Measurements from ENCODE around the gene C14orf180.
"Not testable (repeated sequence)": the region's sequence is repeated elsewhere in the genome, so short reads cannot be mapped to it uniquely, and the experiment has no call there.

The C14orf180 gene

DNA sequence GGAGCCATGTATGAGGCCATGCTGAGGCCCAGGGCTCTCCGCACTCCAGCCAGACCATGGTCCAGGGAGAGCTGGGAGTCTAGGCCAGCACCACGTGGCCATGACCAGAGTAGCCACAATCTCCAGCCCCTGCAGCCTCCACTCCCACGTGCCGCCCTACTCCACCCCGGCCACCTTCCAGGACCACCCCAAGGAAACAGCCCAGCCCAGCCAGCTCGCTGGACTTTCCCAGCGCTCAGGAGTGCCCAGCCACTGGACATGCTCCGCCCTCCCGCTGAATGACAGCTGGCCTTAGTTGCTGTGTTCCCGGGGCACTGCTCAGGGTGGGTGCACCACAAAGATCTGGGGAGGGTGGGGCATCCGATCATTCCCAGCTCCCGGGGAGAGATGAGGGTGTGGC lies 2.1 kb upstream of the C14orf180 start:
- ATAC-seq (no peak), DNase-seq (ENCODE audit: low spot score in 2 of 2) (no peak)
- H3K36me3 Mint-ChIP-seq, result no peaks in the 10 kb centered on the region
- no peak overlapping the region for H3K4me3 Mint-ChIP-seq
- no peaks in the 10 kb centered on the region for H3K4me1 Mint-ChIP-seq
- H3K27ac Mint-ChIP-seq, result no peak overlapping the region
- no peaks in the 10 kb centered on the region for H3K9me3 Mint-ChIP-seq

DNA sequence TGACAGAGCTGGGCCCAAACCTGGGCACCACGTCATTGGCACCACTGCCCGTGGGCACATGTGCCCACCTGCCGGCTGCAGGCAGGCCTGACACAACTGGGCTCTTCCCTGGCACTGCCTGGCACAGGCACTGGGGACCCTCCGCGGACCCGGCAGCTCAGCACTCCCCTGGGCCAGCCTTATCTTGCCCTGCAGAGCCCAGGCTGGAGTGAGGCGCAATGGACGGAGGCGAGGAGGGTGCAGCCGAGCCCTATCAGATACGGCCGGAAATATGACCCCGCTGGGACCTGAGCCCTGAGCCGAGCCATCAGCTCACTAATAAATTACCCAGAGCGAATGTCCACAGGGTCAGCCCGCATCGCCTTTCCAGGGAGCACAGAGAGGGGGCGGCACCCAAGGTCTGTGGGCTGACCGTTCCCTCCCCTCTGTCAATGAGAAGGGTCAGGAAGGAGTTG lies 1.7 kb upstream of the C14orf180 start:
- DNase-seq (ENCODE audit: low spot score in 2 of 2) (no peak), ATAC-seq (no peak)
- Mint-ChIP-seq H3K4me3 (no peak overlapping the region), H3K4me1 (no peaks in the 10 kb centered on the region), H3K27ac (no peak overlapping the region), H3K36me3 (no peaks in the 10 kb centered on the region), H3K9me3 (no peaks in the 10 kb centered on the region)

DNA sequence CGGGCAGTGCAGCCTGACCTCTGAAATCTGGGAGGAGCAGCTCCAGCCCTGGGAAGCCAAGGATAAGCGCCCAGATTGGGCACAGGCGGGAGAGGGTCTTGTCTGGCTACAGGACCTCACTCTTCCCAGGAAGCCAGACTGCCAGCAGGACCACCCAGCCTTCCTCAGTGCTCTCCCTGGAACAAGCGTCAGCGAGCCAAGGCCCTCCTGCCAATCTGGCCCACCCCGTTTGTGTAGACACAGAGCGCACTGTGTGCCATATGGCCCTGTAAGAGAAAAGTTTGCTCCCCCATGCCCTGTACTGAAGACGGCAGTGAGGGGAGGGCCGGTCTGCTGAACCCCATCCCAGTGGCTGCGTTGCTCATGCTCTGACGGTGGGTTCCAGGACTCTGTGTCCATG lies 1.2 kb upstream of the C14orf180 start:
- H3K36me3 Mint-ChIP-seq, result no peaks in the 10 kb centered on the region
- H3K27ac Mint-ChIP-seq, result no peak overlapping the region
- DNase-seq (ENCODE audit: low spot score in 2 of 2) (no peak), ATAC-seq (no peak)
- no peak overlapping the region for H3K4me3 Mint-ChIP-seq
- H3K9me3 Mint-ChIP-seq, result no peaks in the 10 kb centered on the region
- no peaks in the 10 kb centered on the region for H3K4me1 Mint-ChIP-seq

DNA sequence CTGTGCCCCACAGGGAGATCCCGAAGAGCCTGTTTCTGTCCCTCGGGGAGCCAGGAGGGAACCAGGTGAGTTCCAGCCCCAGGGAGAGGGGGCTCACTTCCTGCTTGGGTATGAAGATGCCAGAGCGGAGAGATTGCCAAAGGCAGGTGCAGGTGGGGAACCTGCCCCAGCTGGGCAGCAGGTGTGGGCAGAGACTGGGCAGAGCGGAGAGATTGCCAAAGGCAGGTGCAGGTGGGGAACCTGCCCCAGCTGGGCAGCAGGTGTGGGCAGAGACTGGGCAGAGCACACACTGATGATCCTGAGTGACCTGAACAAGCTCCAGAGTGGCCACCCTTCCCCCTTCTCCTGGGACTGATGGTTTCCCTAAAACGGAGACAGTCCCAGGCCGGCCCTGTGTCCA lies 375 bp downstream of the C14orf180 start:
- H3K9me3 Mint-ChIP-seq; H3K4me1 Mint-ChIP-seq; H3K36me3 Mint-ChIP-seq; ATAC-seq; DNase-seq (ENCODE audit: low spot score in 2 of 2); H3K4me3 Mint-ChIP-seq; H3K27ac Mint-ChIP-seq: not testable (repeated sequence)

DNA sequence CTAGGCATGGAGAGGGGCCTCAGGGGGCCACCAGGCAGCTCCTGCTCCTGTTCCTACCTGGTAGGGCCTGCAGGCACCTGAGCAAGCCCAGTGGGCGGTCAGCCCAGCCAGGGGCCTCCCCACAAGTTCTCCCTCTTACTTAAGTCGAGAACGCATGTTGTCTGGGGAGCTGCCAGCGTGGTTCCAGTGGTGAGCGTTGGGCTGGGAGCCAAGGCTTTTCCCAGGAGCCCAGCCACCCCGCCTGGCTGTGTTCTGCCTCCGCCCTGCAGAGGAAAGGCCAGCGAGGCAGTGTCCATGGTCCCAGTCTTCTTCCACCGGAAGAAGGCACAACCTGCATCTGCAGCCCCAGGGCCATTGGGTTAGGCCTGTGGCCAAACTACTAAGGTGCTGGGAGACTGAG lies 1.4 kb downstream of the C14orf180 start:
- H3K4me1 Mint-ChIP-seq, result no peaks in the 10 kb centered on the region
- no peak for ATAC-seq
- H3K36me3 Mint-ChIP-seq, result no peaks in the 10 kb centered on the region
- no peak for DNase-seq (ENCODE audit: low spot score in 2 of 2)
- H3K9me3 Mint-ChIP-seq, result no peaks in the 10 kb centered on the region
- H3K27ac Mint-ChIP-seq, result no peak overlapping the region
- no peak overlapping the region for H3K4me3 Mint-ChIP-seq

DNA sequence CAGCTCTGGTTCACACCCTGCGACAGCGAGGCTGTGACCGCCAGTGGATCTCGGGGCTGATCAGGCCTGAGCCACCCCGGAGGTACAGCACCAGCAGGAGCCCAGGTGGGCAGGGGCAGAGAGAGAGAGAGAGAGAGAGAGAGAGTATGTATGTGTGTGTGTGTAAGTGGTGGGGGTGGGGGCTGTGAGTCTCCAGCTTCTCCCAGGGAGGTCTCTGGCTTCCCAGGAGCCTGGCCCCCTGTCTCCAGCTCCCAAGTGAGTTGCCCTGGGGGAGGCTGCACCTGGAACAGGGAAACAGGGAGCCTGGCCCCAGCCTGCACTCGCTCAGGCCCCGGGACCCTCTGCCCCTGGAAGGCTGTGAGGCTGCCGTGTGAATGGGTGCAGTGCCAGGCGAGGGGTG lies 2.0 kb downstream of the C14orf180 start:
- Mint-ChIP-seq H3K4me3 (no peak overlapping the region), H3K4me1 (no peaks in the 10 kb centered on the region), H3K36me3 (no peaks in the 10 kb centered on the region), H3K27ac (no peak overlapping the region), H3K9me3 (no peaks in the 10 kb centered on the region)
- ATAC-seq (no peak), DNase-seq (ENCODE audit: low spot score in 2 of 2) (no peak)

DNA sequence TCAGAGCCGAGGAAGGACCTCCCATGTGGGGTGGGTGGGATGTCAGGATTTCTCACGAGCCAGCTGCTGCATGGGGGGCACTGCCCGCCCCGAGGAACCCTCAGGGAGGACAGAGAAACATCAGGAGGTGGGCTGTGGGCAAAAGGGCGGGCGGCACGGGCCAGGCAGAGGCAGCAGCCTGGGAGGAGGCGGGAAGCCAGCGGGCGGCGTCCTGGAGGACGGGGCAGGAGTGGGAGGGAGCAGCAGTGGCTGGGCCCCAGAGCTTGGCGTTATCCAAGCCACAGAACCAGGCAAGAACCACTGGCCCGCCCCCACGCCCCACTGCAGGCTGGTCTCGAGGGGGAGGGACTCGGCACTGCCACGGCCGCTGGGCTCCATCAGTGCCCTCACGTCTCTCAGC lies 2.4 kb downstream of the C14orf180 start:
- no peaks in the 10 kb centered on the region for H3K4me1 Mint-ChIP-seq
- DNase-seq (ENCODE audit: low spot score in 2 of 2) (no peak), ATAC-seq (no peak)
- H3K36me3 Mint-ChIP-seq, result no peaks in the 10 kb centered on the region
- no peaks in the 10 kb centered on the region for H3K9me3 Mint-ChIP-seq
- H3K4me3 Mint-ChIP-seq, result no peak overlapping the region
- H3K27ac Mint-ChIP-seq, result no peak overlapping the region

DNA sequence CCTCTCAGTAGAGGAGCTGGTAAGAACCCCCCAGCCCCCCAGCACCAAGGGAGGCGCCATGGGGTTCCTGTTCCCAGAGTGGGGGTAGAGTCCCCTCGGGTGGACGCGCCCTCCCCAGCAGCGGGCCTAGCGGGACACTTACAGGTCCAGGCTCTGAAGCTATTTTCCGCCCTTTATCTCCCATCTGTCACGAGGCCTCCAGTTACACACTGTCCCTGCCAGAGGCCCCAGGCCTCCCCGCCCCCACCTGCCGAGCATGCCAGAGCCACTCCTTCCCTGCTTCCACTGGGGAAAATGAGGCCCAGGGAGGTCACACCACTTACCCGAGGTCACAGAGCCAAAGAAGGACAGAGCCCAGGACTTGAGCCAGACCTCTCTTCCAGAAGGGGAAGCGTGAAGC lies 3.1 kb downstream of the C14orf180 start:
- H3K9me3 Mint-ChIP-seq, result no peaks in the 10 kb centered on the region
- H3K4me3 Mint-ChIP-seq, result no peak overlapping the region
- H3K36me3 Mint-ChIP-seq, result no peaks in the 10 kb centered on the region
- no peak for DNase-seq (ENCODE audit: low spot score in 2 of 2)
- H3K4me1 Mint-ChIP-seq, result no peaks in the 10 kb centered on the region
- ATAC-seq, result no peak
- no peak overlapping the region for H3K27ac Mint-ChIP-seq

DNA sequence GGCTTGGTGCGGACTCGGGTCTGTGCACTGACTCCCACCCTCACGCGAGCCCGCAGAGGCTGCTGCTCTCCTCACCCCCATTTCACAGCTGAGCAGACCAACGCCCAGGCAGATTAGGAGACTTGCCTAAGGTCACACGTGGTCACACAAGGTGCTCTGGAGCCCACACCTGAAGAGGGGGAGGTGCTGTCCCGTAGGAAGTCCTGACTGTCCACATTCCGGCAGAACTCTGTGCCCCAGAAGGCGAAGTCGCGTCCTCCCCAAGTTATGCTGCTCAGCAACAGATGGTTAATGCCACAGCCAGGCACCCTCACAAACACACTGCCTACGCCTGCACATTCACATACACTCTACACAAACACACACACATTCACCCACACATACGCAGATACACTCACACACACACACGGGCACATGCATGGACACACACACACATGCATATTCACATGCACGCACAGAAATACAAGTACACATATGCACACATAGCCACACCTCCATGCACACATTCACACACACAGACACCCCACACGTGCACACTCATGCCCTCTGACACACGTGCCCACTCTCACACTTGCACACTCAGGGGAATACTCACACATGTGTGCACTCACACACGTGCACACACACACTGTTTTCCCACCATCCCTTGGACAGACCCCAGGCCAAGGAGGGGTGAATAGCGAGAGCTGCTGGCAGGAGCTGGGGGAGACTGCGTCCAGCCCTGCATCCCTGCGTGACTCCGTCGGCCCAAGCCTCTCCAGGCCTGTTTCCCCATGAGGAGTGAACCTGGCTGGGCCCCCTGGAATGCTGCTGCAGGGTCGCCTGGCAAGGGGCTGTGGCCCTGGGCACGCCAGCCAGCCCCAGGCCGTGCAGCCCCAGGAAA lies 4.1 kb downstream of the C14orf180 start:
- Mint-ChIP-seq H3K9me3 (no peaks in the 10 kb centered on the region), H3K36me3 (no peaks in the 10 kb centered on the region), H3K27ac (no peak overlapping the region), H3K4me3 (no peak overlapping the region), H3K4me1 (no peaks in the 10 kb centered on the region)
- no peak for ATAC-seq
- no peak for DNase-seq (ENCODE audit: low spot score in 2 of 2)

DNA sequence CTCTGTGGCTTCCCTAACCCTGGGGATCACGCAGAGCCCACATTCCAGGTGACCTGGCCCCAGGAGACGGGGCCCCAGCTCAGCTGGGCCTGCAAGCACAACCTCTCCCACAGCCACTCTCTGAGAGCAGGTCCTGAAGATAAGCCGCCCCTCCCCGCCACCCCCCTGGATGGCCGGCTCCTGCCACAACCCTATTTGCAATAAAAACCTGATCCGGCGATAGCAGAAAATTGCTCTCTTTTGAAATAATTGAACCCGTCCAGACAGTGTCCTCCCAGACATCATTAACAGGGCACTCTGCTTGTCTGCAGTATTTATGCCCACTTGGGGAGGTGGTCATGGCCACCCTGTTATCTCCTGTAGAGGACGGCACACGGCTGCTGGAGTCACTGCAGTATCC lies 5.0 kb downstream of the C14orf180 start:
- DNase-seq (ENCODE audit: low spot score in 2 of 2) (no peak), ATAC-seq (no peak)
- H3K36me3 Mint-ChIP-seq, result no peaks in the 10 kb centered on the region
- no peaks in the 10 kb centered on the region for H3K4me1 Mint-ChIP-seq
- no peak overlapping the region for H3K4me3 Mint-ChIP-seq
- no peaks in the 10 kb centered on the region for H3K9me3 Mint-ChIP-seq
- no peak overlapping the region for H3K27ac Mint-ChIP-seq

DNA sequence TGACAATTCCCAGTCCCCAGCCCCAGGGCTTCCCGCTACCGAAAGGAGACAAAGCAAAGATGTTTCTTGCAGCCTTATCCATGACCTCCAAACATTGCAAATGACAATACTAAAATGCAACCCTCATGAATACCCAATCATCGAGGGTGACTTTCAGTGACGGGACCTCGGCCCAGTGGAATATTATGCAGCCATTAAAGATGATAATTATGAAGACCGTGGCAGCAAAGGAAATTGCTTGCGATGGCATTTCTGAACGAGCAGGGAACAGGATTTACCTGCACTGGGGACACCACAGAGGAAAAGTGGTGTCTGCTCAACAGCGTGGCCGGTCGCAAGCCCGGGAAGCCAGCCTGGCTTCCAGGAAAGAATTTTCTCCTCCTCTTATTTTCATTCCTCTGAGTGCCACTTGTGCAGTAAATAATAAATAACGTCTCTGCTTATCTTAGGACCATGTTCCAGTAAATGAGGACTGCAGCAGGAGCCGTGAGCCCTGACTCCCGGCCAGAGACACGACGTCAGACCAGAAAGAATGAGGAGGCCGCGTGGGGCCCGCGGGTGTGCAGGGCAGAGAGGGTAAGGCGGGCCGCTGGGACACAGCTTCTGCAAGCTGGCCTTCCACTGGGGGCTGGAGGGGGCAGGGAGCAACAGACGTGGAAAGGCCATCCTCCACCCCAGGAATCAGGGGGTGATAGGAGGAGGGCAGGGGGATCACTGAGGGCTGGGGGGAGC lies 6.6 kb downstream of the C14orf180 start:
- H3K4me1 Mint-ChIP-seq, result peaks cover 5% of the 10 kb centered on the region
- H3K36me3 Mint-ChIP-seq, result no peaks in the 10 kb centered on the region
- H3K4me3 Mint-ChIP-seq, result no peak overlapping the region
- no peaks in the 10 kb centered on the region for H3K9me3 Mint-ChIP-seq
- no peak overlapping the region for H3K27ac Mint-ChIP-seq
- ATAC-seq, result no peak
- no peak for DNase-seq (ENCODE audit: low spot score in 2 of 2)

DNA sequence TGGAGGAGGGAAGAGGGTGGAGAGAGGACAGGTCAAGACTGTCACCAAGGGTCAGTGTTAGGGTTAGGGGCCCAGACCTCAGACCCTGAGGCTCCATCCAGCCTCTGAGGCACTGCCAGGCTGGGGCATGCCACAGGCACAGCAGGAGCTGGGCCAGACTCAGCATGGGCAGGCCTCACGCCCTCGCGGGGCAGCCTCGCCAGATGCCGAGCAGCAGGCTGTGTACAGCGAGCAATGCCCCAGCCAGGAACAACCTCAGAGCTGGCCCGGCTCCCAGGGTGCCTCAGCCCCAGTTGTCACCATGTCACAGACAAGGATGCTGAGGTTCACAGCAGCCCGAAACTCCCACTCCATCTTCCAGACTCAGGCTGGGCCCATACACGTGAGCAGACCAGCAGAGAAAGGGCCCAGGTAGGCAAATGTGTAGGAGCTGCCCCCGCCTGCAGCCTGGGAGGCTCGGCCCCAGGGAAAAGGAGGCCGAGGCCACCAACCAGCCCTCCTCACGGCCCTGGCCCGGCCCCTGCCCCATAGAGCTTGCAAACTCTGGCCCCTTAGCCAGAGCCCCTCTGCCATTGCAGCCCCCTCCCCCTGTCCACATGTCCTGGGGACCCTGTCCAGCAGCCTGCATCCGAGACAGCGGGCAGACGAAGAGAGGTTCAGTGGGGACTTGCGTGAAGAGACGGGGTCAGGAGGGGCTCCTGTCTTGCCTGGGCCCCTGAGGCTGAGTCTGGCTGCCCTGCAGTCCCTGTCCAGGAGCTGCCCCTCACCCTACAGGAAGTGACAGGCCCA lies 7.5 kb downstream of the C14orf180 start:
- H3K4me1 Mint-ChIP-seq, result peaks cover 5% of the 10 kb centered on the region
- ATAC-seq, result no peak
- H3K36me3 Mint-ChIP-seq, result no peaks in the 10 kb centered on the region
- H3K27ac Mint-ChIP-seq, result no peak overlapping the region
- H3K4me3 Mint-ChIP-seq, result no peak overlapping the region
- H3K9me3 Mint-ChIP-seq, result no peaks in the 10 kb centered on the region
- DNase-seq (ENCODE audit: low spot score in 2 of 2), result no peak

DNA sequence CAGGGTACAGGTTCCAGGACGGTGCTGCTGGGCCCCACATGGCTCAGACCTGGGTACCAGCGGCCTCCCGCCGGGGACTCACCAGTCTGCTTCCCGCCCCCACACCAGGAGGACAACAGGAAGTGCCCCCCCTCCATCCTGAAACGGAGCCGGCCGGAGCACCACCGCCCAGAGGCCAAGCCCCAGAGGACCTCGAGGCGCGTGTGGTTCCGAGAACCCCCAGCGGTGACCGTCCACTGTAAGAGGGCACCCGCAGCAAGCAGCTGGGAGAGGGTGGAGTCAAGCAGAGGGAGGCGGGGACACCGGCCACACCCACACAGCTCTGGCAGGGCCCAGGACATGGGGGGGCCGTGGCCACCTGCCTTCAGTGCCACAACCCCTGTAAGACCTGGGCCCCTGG lies 8.1 kb downstream of the C14orf180 start:
- ATAC-seq, result no peak
- H3K9me3 Mint-ChIP-seq, result no peaks in the 10 kb centered on the region
- peaks cover 5% of the 10 kb centered on the region for H3K4me1 Mint-ChIP-seq
- no peak overlapping the region for H3K4me3 Mint-ChIP-seq
- no peak overlapping the region for H3K27ac Mint-ChIP-seq
- no peaks in the 10 kb centered on the region for H3K36me3 Mint-ChIP-seq
- DNase-seq (ENCODE audit: low spot score in 2 of 2), result no peak

DNA sequence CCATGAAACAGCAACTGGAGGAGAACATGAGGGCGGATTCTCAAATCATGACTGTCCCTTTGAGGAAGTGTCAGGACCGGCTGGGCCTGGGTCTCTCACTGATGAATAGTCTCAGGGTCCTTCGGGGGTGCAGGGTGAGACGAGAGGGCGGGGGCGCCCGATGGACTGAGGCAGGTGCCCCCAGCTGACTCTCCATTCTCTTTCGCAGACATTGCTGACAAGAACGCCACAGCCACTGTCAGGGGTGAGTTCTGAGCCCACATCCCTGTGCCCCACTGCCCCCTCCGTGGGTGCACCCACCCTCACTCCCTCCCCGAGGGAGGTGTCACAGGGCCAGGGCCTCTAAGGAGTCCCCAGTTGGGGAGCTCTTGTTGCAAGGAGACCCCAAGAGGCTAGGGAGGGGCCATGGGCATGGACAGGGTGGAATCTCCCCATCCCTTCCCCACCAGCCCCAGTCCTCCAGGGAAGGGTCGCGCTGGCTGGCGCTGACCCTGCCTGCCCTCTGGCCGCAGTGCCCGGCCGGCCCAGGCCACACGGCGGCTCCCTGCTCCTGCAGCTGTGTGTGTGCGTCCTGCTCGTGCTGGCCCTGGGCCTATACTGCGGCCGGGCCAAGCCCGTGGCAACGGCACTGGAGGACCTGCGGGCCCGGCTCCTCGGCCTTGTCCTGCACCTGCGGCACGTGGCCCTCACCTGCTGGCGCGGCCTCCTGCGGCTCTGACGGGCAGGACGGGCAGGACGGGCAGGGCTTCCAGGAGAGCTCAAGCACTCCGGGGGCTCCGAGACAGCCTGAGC lies 8.7 kb downstream of the C14orf180 start:
- peaks cover 5% of the 10 kb centered on the region for H3K4me1 Mint-ChIP-seq
- no peaks in the 10 kb centered on the region for H3K9me3 Mint-ChIP-seq
- H3K36me3 Mint-ChIP-seq, result no peaks in the 10 kb centered on the region
- H3K27ac Mint-ChIP-seq, result no peak overlapping the region
- ATAC-seq (no peak), DNase-seq (ENCODE audit: low spot score in 2 of 2) (no peak)
- no peak overlapping the region for H3K4me3 Mint-ChIP-seq

All from stimulated activated effector memory CD8-positive, alpha-beta T cell treated with anti-CD3 and anti-CD28 coated beads, Interleukin-12 subunit alpha, Interleukin-12 subunit beta, amount 100 ng/mL, for 72 hours (primary cell).